ENCODE data around the gene CHRM5. TPM values are rescaled to one million over a fixed set of nuclear protein-coding genes. Genes with fewer than 3 reads are reported as not detected.

CHRM5 gene
- total and polyA plus RNA-seq, 2 donors: 0.16 TPM; not detected in 1

GRCh38 chr15:34114739-34115138 is 146.4 kb downstream of the CHRM5 start:
- Histone ChIP-seq H3K9me3 (ENCODE audit: control insufficient read depth in 2 of 2, insufficient read depth in 1 of 2, low read length in 1 of 2) (no peaks in the 10 kb centered on the region), H3K27ac (ENCODE audit: low read depth in 1 of 2, low read length in 1 of 2) (no peak overlapping the region), H3K27me3 (ENCODE audit: control insufficient read depth in 2 of 2, insufficient read depth in 1 of 2, low read length in 1 of 2) (no peaks in the 10 kb centered on the region), H3K4me3 (ENCODE audit: low read length in 2 of 2) (no peak overlapping the region), H3K36me3 (ENCODE audit: control insufficient read depth in 2 of 2, insufficient read depth in 2 of 2, low read length in 1 of 2) (no peaks in the 10 kb centered on the region), H3K4me1 (ENCODE audit: control insufficient read depth in 2 of 2, insufficient read depth in 2 of 2, low read length in 2 of 2) (no peaks in the 10 kb centered on the region)
- DNase-seq (ENCODE audit: low read depth in 6 of 9, low spot score in 9 of 9): no peak
- 94% methylated on average over 3 of the region's 3 CpGs for WGBS

- H3K27ac ChIP-seq (ENCODE audit: low read depth in 1 of 2, low read length in 1 of 2): no peak overlapping the region
- no peaks in the 10 kb centered on the region for H3K36me3 ChIP-seq (ENCODE audit: control insufficient read depth in 2 of 2, insufficient read depth in 2 of 2, low read length in 1 of 2)
- no peaks in the 10 kb centered on the region for H3K9me3 ChIP-seq (ENCODE audit: control insufficient read depth in 2 of 2, insufficient read depth in 1 of 2, low read length in 1 of 2)
- no peaks in the 10 kb centered on the region for H3K27me3 ChIP-seq (ENCODE audit: control insufficient read depth in 2 of 2, insufficient read depth in 1 of 2, low read length in 1 of 2)
- H3K4me3 ChIP-seq (ENCODE audit: low read length in 2 of 2): no peak overlapping the region
- WGBS: 98% methylated on average over 2 of the region's 2 CpGs
- no peak for DNase-seq (ENCODE audit: low read depth in 6 of 9, low spot score in 9 of 9)
- H3K4me1 ChIP-seq (ENCODE audit: control insufficient read depth in 2 of 2, insufficient read depth in 2 of 2, low read length in 2 of 2): no peaks in the 10 kb centered on the region
Observed at GRCh38 chr15:34116620-34117019, 148.3 kb downstream of the CHRM5 start.

Other genes starting within 250 kb of the CHRM5 start
- gene AVEN, start 70.7 kb downstream of the CHRM5 start, total RNA-seq: 14.2 TPM
- gene AVEN, start 70.7 kb downstream of the CHRM5 start, polyA plus RNA-seq: 10.9 TPM
- 27.3 TPM for gene EMC7, start 133.4 kb downstream of the CHRM5 start, total RNA-seq
- 59.1 TPM for gene EMC7, start 133.4 kb downstream of the CHRM5 start, polyA plus RNA-seq
- 1.4 TPM for gene PGBD4, start 133.6 kb downstream of the CHRM5 start, total RNA-seq
- gene PGBD4, start 133.6 kb downstream of the CHRM5 start, polyA plus RNA-seq: 2.3 TPM
- gene KATNBL1, start 241.6 kb downstream of the CHRM5 start, total RNA-seq: 34.7 TPM
- gene KATNBL1, start 241.6 kb downstream of the CHRM5 start, polyA plus RNA-seq: 37.5 TPM